ENCODE data around the gene OR1J2. TPM values are rescaled to one million over a fixed set of nuclear protein-coding genes. Genes with fewer than 3 reads are reported as not detected.

OR1J2 gene
- total and polyA plus RNA-seq, 9 of the 15 experiments (the other 6 are each of a cell fraction or from before 2014, with no cell fraction given) = not detected

- TF ChIP-seq UBTF (IDR thresholded peaks at IDR 0.05; ENCODE audit: borderline replicate concordance in 1 of 2, low read depth in 2 of 2, low read length in 2 of 2) (no peak), RBM39 (optimal IDR thresholded peaks at IDR 0.05; ENCODE audit: low read depth, low read length) (no peak), ZNF511 (CRISPR knock-in tag; IDR thresholded peaks at IDR 0.05) (no peak), NFXL1 (CRISPR knock-in tag; IDR thresholded peaks at IDR 0.05) (no peak), FOXM1 (IDR thresholded peaks at IDR 0.05; ENCODE audit: low read depth) (no peak), FOXM1 (CRISPR knock-in tag; IDR thresholded peaks at IDR 0.05; ENCODE audit: low read depth) (no peak), ZNF436 (CRISPR knock-in tag; IDR thresholded peaks at IDR 0.05) (no peak), PRPF4 (IDR thresholded peaks at IDR 0.05; ENCODE audit: insufficient read depth, low read depth, low read length, poor library complexity, severe bottlenecking) (no peak), IFI16 (CRISPR knock-in tag; IDR thresholded peaks at IDR 0.05) (no peak), ARID3A (IDR thresholded peaks at IDR 0.05; ENCODE audit: borderline replicate concordance, low read depth, low read length) (no peak), FUS (optimal IDR thresholded peaks at IDR 0.05; ENCODE audit: low read depth, low read length) (no peak), ZZZ3 (IDR thresholded peaks at IDR 0.05) (no peak), ZNF133 (CRISPR knock-in tag; IDR thresholded peaks at IDR 0.05) (no peak), KAT7 (CRISPR knock-in tag; IDR thresholded peaks at IDR 0.05; ENCODE audit: borderline replicate concordance) (no peak)
These were observed 8.2 kb downstream of the OR1J2 start, which contains the start of gene OR1J4 (continued) for GRCh38 chr9:122518841-122519240.

Data from K562 (cell line).